IMR-90 (cell line): ENCODE measurements around the gene ZYG11A. TPM values are rescaled to one million over a fixed set of nuclear protein-coding genes. Genes with fewer than 3 reads are reported as not detected.

ENCODE experiments used
- ATAC-seq: fragments of 200-7000 bp; cut with Tn5 transposase; 2 replicates; pipeline ENCODE4 v1.9.1; 2020; ENCODE audit warnings: low read depth, mild to moderate bottlenecking, moderate library complexity
- BruUV-seq: library from RNA; stranded (reverse); fragments of 400-500 nt; replicated peaks from 2 replicates; lab custom pipeline; 2021; lab: Mats Ljungman, UMichigan
- CTCF ChIA-PET: fragments of 300-600 bp; formaldehyde crosslinking; extraction: SDS; loops from one replicate; lab custom pipeline; 2021; ENCODE audit warnings: antibody characterized with exemption; lab: Yijun Ruan, JAX
- POLR2A ChIA-PET: fragments of 300-600 bp; sonication (Branson Sonifier 250); formaldehyde crosslinking; loops from one replicate; lab custom pipeline; 2022; ENCODE audit warnings: antibody characterized with exemption; ENCODE audit not compliant: unreplicated experiment; lab: Charles Lee
- DNase-seq: peaks from one replicate; pipeline ENCODE4 v3.0.0; 2013
- H2AFZ ChIP-seq: replicated peaks from 2 replicates; pipeline ENCODE3; 2013; ENCODE audit warnings: low read length, mild to moderate bottlenecking; ENCODE audit not compliant: poor library complexity
- H2AK5ac ChIP-seq: 2 replicates; pipeline ENCODE4 v1.6.1; 2013; ENCODE audit warnings: low read depth, low read length, inconsistent platforms
- H2AK9ac ChIP-seq: replicated peaks from 2 replicates; pipeline ENCODE3; 2013; ENCODE audit warnings: mild to moderate bottlenecking, low read depth, low read length, moderate library complexity; ENCODE audit not compliant: poor library complexity
- H2BK120ac ChIP-seq: 2 replicates; pipeline ENCODE4 v1.6.1; 2013; ENCODE audit warnings: low read depth, low read length, inconsistent platforms
- H2BK15ac ChIP-seq: 3 replicates; pipeline ENCODE4 v1.6.1; 2013; ENCODE audit warnings: low read depth, low read length, inconsistent platforms
- H2BK20ac ChIP-seq: 2 replicates; pipeline ENCODE4 v1.6.1; 2013; ENCODE audit warnings: low read depth, mild to moderate bottlenecking, inconsistent platforms, low read length, moderate library complexity
- H2BK5ac ChIP-seq: 2 replicates; pipeline ENCODE4 v1.6.1; 2013; ENCODE audit warnings: mild to moderate bottlenecking, low read depth, low read length, inconsistent platforms; ENCODE audit not compliant: poor library complexity, severe bottlenecking
- H3K14ac ChIP-seq: replicated peaks from 2 replicates; pipeline ENCODE4 v1.6.1; 2013; ENCODE audit warnings: low read depth, low read length, inconsistent platforms
- H3K18ac ChIP-seq: 2 replicates; pipeline ENCODE4 v1.6.1; 2013; ENCODE audit warnings: low read depth, low read length, control low read depth
- H3K23ac ChIP-seq: 2 replicates; pipeline ENCODE4 v1.6.1; 2013; ENCODE audit warnings: low read depth, low read length, inconsistent platforms
- H3K27ac ChIP-seq: 2 replicates; pipeline ENCODE4 v1.5.1; 2013; ENCODE audit warnings: mild to moderate bottlenecking, control low read depth, low read length; ENCODE audit not compliant: insufficient read depth
- H3K27me3 ChIP-seq: 2 replicates; pipeline ENCODE4 v1.6.1; 2013; ENCODE audit warnings: low read length; ENCODE audit not compliant: control insufficient read depth, insufficient read depth
- H3K36me3 ChIP-seq: 2 replicates; pipeline ENCODE4 v1.6.1; 2013; ENCODE audit warnings: low read length, mixed read lengths; ENCODE audit not compliant: control insufficient read depth, insufficient read depth
- H3K4ac ChIP-seq: 2 replicates; pipeline ENCODE4 v1.6.1; 2013; ENCODE audit warnings: low read depth, low read length, inconsistent platforms
- H3K4me1 ChIP-seq: 2 replicates; pipeline ENCODE4 v1.6.1; 2013; ENCODE audit warnings: low read length, mixed read lengths; ENCODE audit not compliant: control insufficient read depth, insufficient read depth
- H3K4me2 ChIP-seq: 2 replicates; pipeline ENCODE4 v1.6.1; 2013; ENCODE audit warnings: low read depth, mild to moderate bottlenecking, control low read depth, low read length, moderate library complexity
- H3K4me3 ChIP-seq: 2 replicates; pipeline ENCODE4 v1.5.1; 2013; ENCODE audit warnings: low read depth, mild to moderate bottlenecking, control low read depth, low read length, moderate library complexity; ENCODE audit not compliant: insufficient read depth
- H3K56ac ChIP-seq: 2 replicates; pipeline ENCODE4 v1.6.1; 2013; ENCODE audit warnings: low read length, inconsistent platforms; ENCODE audit not compliant: insufficient read depth; ENCODE audit errors: extremely low read depth
- H3K79me1 ChIP-seq, 2 experiments: 2 replicates each; pipeline ENCODE4 v1.6.1; 2013; ENCODE audit warnings: low read length in 2 of 2, inconsistent platforms in 1 of 2, low read depth in 1 of 2
- H3K9ac ChIP-seq: 2 replicates; pipeline ENCODE4 v1.6.1; 2013; ENCODE audit warnings: low read depth, low read length, control low read depth
- H3K9me1 ChIP-seq: 2 replicates; pipeline ENCODE4 v1.6.1; 2013; ENCODE audit warnings: low read length, inconsistent platforms; ENCODE audit not compliant: insufficient read depth
- H3K9me3 ChIP-seq: 2 replicates; pipeline ENCODE4 v1.6.1; 2013; ENCODE audit warnings: low read length; ENCODE audit not compliant: control insufficient read depth, insufficient read depth
- H4K20me1 ChIP-seq: 2 replicates; pipeline ENCODE4 v1.6.1; 2013; ENCODE audit warnings: low read length, inconsistent platforms; ENCODE audit not compliant: insufficient read depth
- H4K5ac ChIP-seq: 2 replicates; pipeline ENCODE4 v1.6.1; 2013; ENCODE audit warnings: mild to moderate bottlenecking, low read depth, low read length, control low read depth
- H4K8ac ChIP-seq, 2 experiments: 2 replicates each; pipeline ENCODE4 v1.6.1; 2013; ENCODE audit warnings: low read depth in 2 of 2, low read length in 2 of 2, control low read depth in 1 of 2, inconsistent platforms in 1 of 2
- H4K91ac ChIP-seq: 2 replicates; pipeline ENCODE4 v1.6.1; 2013; ENCODE audit warnings: low read depth, low read length, inconsistent platforms; ENCODE audit not compliant: insufficient read depth
- BHLHE40 ChIP-seq: fragments of 150-350 bp; IDR thresholded peaks from 2 replicates; pipeline ENCODE4 v1.6.1; 2016; ENCODE audit warnings: mild to moderate bottlenecking, low read depth, low read length
- CEBPB ChIP-seq: IDR thresholded peaks from 2 replicates; pipeline ENCODE4 v1.6.1; 2012; ENCODE audit warnings: low read depth, low read length, improper control_type of control experiment
- CHD1 ChIP-seq: IDR thresholded peaks from 2 replicates; pipeline ENCODE4 v1.6.1; 2012; ENCODE audit warnings: low read depth, low read length, improper control_type of control experiment
- ELK1 ChIP-seq: fragments of 150-350 bp; IDR thresholded peaks from 2 replicates; pipeline ENCODE4 v1.6.1; 2016; ENCODE audit warnings: low read depth, mild to moderate bottlenecking, low read length, moderate library complexity, borderline replicate concordance
- FOS ChIP-seq: fragments of 150-350 bp; IDR thresholded peaks from 2 replicates; pipeline ENCODE4 v1.6.1; 2016; ENCODE audit warnings: low read depth, low read length
- MAFK ChIP-seq: IDR thresholded peaks from 2 replicates; pipeline ENCODE4 v1.6.1; 2012; ENCODE audit warnings: low read depth, low read length, improper control_type of control experiment
- MAZ ChIP-seq: IDR thresholded peaks from 2 replicates; pipeline ENCODE4 v1.6.1; 2012; ENCODE audit warnings: low read depth, mild to moderate bottlenecking, low read length, improper control_type of control experiment, moderate library complexity, borderline replicate concordance
- MXI1 ChIP-seq: IDR thresholded peaks from 2 replicates; pipeline ENCODE4 v1.6.1; 2012; ENCODE audit warnings: low read depth, mild to moderate bottlenecking, low read length, moderate library complexity, borderline replicate concordance
- NFE2L2 ChIP-seq: fragments of 150-350 bp; IDR thresholded peaks from 2 replicates; pipeline ENCODE4 v1.6.1; 2016; ENCODE audit warnings: low read depth, mild to moderate bottlenecking, low read length
- RAD21 ChIP-seq: IDR thresholded peaks from 2 replicates; pipeline ENCODE4 v1.6.1; 2012; ENCODE audit warnings: low read length, improper control_type of control experiment
- RFX5 ChIP-seq: IDR thresholded peaks from 2 replicates; pipeline ENCODE4 v1.8.0; 2012; ENCODE audit warnings: low read depth, mild to moderate bottlenecking, low read length, moderate library complexity
- SMC3 ChIP-seq: fragments of 150-350 bp; IDR thresholded peaks from 2 replicates; pipeline ENCODE4 v1.6.1; 2016; ENCODE audit warnings: low read depth, mild to moderate bottlenecking, antibody characterized with exemption, low read length, moderate library complexity
- whole genome bisulfite sequencing, 2 experiments: methylation state at CpG; one replicate each; pipeline versions ENCODE4 v1.1.5 to v1.1.7; 2013; ENCODE audit warnings: missing lambda C conversion rate in 2 of 2; ENCODE audit not compliant: insufficient read length in 1 of 2; ENCODE audit errors: extremely low coverage in 2 of 2; 5-methylcytosine and 5-hydroxymethylcytosine counted together
- dilution Hi-C: fragments of 300-500 bp; cut with HindIII; formaldehyde crosslinking; loops from one replicate; pipeline ENCODE4 v1.14.3; 2018; ENCODE audit warnings: low sequenced_read_pairs; ENCODE audit not compliant: unreplicated experiment
- in situ Hi-C: fragments of 300-500 bp; cut with MboI; formaldehyde crosslinking; loops from 3 replicates; pipeline ENCODE4 v1.14.3; 2019; ENCODE audit warnings: low sequenced_read_pairs, inconsistent platforms, mixed read lengths
- intact Hi-C: fragments of 100-400 bp; cut with micrococcal nuclease; formaldehyde crosslinking; loops from 2 replicates; pipeline ENCODE4 v1.10.0; 2022
- polyA plus RNA-seq, 3 experiments: library from polyadenylated mRNA; depleted of rRNA; stranded (reverse); fragments of >200 nt; gene quantifications; 2 replicates each; pipeline ENCODE4 v1.2.3, GENCODE V29; 2012; ENCODE audit warnings: low replicate concordance in 1 of 3
- total RNA-seq: library from RNA; depleted of rRNA; stranded (reverse); fragments of >200 nt; gene quantifications from 2 replicates; pipeline ENCODE4 v1.2.3, GENCODE V29; 2012

Gene ZYG11A
- total and polyA plus RNA-seq, 2 of the 4 experiments (the other 2 are of a cell fraction), result 0.63 to 2.0 TPM

GRCh38 chr1:52914463-52914862 is 71.9 kb downstream of the ZYG11A start:
- Histone ChIP-seq H3K9me1 (peaks cover 3% of the 10 kb centered on the region), H4K91ac (no peak overlapping the region), H4K5ac (no peak overlapping the region), H4K20me1 (no peaks in the 10 kb centered on the region), H2BK5ac (no peak overlapping the region), H3K9me3 (no peaks in the 10 kb centered on the region), H3K27ac (no peak overlapping the region), H3K27me3 (no peaks in the 10 kb centered on the region), H3K79me1 (no peaks in the 10 kb centered on the region), H3K56ac (no peak overlapping the region), H2BK120ac (no peak overlapping the region), H3K14ac (no peak overlapping the region), H2AK5ac (no peak overlapping the region), H2AFZ (no peak overlapping the region), H3K4me3 (no peak overlapping the region), H2AK9ac (no peak overlapping the region), H3K4ac (no peak overlapping the region), H3K23ac (no peak overlapping the region), H2BK15ac (no peak overlapping the region), H3K4me2 (no peak overlapping the region), H3K18ac (no peak overlapping the region), H4K8ac (no peak overlapping the region), H3K9ac (no peak overlapping the region), H3K36me3 (0 out of 2 replicates have a peak, but pooled peaks cover 2% of the 10 kb centered on the region), H2BK20ac (no peak overlapping the region), H3K4me1 (no peaks in the 10 kb centered on the region; the same call in 1 of the 2 replicates)
- no TSS peak for BruUV-seq
- in situ Hi-C loops, result no loop called here
- no peak for DNase-seq
- ChIA-PET POLR2A (no interaction called here), CTCF (no interaction called here)
- no peak for ATAC-seq
- 93% methylated on average over 3 of the region's 5 CpGs; no CpG with 5 or more reads in 1 of the 2 experiments for WGBS, 2 experiments
- intact Hi-C loops, result no loop called here
- no peak for TF ChIP-seq MXI1
- TF ChIP-seq RFX5, result no peak
- no peak for TF ChIP-seq RAD21
- no peak for TF ChIP-seq NFE2L2
- TF ChIP-seq SMC3, result no peak
- no peak for TF ChIP-seq CHD1
- TF ChIP-seq ELK1, result no peak
- no peak for TF ChIP-seq FOS
- TF ChIP-seq BHLHE40, result no peak
- no peak for TF ChIP-seq CEBPB
- no peak for TF ChIP-seq MAFK
- TF ChIP-seq MAZ, result no peak
- dilution Hi-C loops, result no loop called here
